OCI-M1 (cell line): Measurements from ENCODE around the gene TFB2M.
"Not testable (repeated sequence)": the region's sequence is repeated elsewhere in the genome, so short reads cannot be mapped to it uniquely, and the experiment has no call there.

Experiments
- DNase-seq: peaks from one replicate; lab custom pipeline; 2025; lab: John Stamatoyannopoulos, UW

Gene TFB2M

DNA sequence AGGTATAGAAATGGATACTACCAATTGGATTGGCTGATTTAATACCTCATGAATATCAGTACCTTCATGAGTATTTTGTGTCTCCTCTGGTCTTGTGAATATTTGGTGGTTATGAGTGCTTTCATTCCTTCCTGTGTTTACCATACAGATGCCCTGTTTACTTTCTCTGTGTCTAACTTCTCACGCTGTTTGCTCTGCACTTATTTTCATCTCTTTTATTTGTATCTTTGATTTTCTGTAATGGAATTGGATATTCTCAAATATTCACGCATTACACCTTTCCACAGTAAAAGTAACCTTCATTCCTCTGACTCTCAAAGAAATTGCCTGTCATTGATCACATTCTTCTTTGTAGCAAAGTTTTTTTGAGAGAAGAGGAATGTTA, 17.0 kb upstream of the TFB2M start:
- DNase-seq, result no peak

DNA sequence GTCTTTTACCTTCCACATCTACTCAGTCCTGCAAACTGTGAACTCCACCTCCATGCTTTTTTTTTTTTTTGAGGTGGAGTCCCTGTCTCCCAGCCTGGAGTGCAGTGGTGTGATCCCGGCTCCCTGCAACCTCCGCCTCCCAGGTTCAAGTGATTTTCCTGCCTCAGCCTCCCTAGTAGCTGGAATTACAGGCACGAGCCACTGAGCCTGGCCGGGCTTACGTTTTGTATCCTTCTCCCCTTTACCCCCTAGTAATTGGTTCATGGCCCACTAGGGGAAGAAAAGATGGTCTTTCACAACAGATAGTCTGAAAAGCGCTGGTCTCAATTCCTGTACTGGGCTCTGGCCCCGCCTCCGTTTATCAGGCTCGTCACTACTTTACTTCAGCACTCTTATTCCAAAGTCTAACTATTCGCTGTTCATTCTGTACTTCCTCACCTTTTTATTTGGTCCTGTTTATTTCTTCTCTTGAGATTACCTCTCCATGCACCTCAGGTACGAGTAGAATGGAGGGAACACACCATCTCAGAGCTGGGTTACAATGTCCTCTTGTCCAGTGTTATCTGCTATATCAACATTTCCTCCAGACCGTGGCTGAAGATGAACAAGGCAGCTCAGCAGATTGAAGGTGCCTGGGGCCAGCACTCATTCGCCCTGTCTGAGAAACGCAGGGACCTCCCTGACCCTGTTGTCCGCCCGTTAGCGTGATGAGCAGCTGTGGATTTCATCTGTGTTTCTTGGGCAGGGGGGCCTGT, 16.4 kb upstream of the TFB2M start:
- DNase-seq, result no peak

DNA sequence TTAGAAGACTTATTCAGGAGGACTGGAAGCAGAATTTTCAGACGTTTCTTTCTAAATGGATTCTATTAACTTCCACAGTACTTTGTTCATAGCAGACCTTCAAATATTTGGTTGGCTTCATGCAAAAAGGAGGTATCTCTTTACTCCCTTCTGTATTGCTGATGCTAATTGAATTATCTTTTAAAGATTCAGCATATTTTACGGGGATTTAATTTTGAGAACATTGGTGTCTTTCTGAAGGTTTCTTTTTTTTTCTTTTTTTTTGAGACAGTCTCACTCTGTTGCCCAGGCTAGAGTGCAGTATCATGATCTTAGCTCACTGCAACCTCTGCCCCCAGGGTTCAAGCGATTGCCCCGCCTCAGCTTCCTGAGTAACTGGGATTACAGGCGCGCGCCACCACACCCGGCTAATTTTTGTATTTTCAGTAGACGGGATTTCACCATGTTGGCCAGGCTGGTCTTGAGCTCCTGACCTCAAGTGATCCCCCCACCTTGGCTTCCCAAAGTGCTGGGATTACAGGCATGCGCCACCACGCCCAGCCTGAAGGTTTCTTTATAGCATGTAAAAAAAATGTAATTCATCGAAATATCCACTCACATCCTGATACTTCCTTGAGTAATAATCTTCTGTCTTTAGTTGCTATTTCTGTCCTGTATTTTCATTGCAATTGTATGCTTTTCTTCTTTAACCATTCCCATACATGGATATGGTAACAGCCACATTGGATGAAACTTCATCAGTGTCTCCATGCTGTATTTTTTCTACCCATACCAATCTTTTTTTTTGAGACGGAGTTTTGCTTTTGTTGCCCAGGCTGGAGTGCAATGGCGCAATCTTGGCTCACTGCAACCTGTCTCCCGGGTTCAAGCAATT, 14.7 kb upstream of the TFB2M start:
- peak; percentile 43 for DNase-seq

DNA sequence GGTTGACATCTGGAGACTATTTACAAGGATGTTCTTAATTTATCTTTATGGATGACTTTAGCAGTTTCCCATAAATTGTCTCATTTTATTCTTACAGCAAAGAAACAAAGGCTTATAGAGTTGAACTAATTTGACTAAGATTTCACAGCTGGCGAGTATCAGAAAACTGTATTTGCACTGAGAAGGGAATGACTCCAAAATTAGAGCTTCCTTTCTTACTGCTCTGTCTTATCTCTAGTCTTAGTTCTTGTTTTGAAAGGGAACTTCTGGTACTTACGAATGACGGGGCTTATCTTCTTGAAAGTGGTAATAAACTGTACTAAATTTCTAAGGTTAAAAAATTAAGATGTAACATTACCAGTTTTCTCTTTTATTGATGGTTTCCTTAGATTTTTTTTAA, 13.8 kb upstream of the TFB2M start:
- peak; percentile 86 for DNase-seq

DNA sequence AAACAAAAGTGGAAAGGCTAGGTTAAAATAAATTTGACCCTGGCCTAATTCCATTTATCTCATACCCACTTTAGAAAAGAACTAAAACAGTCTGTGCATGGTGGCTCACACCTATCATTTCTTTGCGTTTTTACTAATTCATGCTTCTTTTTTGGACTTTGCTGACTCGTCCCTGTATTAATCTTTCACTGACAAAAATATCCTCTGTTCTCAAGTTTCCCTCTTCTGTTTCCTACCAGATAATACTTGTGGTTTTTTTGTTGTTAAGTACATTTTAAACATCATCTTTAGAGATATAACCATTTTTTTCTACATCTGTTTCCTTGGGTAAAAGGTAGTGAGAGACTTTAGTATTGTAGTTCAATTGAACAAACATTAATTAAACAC, 11.7 kb upstream of the TFB2M start:
- peak; percentile 93 for DNase-seq

DNA sequence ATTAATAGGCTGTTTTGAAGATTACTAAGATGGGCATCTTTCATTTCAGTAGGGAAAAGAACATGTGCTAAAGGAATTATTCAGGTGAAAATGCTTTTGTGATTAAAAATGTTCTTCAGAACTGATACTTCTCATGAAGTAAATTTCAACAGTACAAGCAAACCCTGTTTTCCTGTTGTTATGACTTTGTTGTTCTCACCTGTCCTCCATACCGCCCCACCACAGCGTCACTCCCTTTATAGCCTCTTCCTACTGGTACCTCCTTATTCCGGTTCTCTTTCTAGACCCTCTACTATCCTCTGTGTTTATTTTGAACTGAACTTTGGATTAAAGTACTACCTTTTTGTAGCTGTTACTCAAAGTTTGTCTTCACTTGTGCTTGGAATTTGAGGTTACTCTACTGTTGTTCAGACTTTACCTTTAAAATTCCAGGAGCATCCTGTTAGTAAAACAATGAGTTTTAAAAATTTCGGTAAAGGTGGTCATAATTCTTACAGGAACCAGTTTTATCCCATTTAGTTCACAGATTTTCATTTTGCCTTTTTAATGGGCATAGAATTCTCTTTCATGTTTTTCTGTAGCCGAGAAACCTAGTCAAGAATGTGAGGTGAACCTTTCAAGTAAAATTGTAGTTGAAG, 11.1 kb upstream of the TFB2M start:
- peak; percentile 66 for DNase-seq

DNA sequence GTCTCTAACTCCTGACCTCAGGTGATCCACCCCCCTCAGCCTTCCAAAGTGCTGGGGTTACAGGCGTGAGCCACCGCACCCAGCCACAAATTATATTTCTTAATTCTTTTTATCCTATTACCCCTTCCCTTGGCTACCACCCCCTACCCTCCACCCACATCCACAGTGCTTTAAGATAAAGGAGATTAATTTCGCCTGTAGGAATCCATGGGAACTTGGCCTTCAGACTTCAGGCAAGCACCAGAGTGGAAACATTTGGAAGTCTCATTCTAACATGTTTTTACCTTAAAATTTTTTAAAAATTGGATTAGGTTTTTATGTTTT, 10.6 kb upstream of the TFB2M start:
- DNase-seq, result peak; percentile 66

DNA sequence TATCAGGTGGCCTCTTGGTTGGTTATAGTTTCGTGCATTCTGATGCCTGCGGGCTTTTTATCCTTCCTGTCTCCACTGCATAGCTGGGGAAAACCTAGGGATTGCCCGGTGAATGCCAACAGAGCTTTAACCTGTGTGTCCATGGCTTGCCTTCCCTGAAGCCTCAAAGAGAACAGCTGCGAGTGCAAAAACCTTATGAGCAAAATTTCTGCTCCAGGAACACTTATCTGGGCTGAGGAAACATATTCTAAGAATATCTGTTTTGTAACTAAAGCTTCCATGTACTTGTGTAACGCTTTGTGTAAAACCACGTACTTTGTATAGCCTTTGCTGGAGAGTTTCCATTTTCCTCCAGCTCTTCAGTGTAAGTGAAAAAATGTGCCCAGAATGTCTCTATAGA, 7.4 kb upstream of the TFB2M start:
- peak; percentile 65 for DNase-seq

DNA sequence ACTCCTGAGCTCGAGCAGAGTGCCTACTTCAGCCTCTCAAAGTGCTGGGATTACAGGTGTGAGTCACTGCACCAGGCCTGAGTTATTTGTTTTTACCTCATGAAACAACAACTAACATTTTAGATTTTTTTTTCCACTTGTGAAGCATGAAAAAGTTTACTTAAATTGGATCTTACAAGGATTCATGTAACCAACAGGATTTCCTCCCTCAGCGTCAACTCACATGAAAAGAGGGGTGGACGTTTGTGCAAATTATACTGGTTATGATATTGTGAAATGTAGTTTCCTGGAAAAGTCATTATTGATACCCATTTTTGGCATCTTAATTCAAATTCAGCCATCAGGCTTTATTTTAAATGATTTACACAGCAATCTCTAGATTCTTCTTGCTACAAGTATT, 6.7 kb upstream of the TFB2M start:
- peak; percentile 45 for DNase-seq

DNA sequence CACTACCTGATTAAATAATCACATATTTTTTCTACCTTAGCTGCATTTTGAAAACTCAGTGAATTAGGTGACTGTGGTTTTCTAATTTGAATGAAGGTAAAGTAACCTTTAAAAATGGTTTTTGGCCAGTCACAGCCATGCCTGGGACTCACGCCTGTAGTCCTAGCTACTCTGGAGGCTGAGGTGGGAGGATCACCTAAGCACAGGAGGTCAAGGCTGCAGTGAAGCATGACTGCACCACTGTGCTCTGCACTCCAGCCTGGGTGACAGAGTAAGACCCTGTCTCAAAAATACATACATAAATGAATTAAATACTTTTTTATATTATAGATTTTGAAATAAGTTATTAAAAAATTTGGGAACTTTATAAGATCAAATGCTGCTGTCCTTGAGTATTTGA, 5.9 kb upstream of the TFB2M start:
- no peak for DNase-seq

DNA sequence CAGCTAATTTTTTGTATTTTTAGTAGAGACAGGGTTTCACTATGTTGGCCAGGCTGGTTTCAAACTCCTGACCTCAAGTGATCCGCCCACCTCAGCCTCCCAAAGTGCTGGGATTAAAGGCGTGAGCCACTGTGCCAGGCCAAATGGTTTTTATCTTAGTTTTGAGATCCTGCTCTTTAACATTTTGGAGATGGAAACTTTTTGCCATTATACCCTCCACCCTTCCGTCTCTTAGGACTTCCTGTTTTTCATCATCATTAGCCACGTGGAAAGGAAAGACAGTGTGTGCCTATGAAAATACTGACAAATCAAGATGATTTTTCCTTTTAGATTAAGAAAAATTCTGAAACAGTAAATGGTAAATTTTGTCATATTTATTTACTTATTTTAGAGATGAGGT, 5.2 kb upstream of the TFB2M start:
- peak; percentile 79 for DNase-seq

DNA sequence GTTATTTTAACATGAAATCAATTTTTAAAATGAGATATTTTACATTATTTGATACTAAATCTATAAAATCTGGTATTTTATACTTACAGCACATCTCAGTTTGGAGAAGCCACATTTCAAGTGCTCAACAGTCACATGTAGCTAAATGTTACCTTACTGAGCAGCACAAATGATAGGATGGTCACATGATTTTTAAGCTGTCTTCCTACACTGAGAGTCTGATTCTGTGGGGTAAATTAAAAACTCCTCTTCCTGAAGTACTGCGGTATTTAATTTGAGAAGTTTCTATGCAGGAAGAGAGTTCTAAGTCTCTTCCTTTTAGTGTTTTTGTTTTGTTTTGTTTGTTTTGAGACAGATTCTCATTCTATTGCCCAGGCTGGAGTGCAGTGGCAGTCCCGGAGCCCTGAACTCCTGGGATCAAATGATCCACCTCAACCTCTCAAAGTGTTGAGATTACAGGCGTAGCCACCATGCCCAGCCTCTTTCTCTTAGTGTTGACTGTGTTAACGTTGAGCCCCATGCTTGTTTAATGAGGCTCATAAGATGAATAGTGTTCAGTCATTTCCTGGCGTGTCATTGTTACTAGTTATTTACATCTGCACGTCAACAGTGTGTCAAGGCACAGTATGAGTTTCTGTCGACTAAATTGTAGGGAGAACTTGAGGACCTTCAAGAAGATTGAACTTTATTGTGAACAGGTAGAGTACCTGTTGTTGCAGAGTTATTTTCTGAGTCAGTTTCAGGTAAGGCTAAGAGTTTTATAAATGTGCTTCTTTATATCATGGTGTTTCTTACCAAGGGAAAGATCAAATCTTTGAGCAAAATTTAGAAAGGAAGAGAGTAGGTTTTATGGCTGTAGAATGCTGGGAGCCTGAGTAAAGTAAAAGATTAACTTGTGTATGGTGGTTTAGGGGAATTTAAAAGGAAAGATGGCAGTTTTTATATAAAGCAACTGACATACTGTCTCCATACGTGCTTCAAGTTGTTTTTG, 3.5 kb upstream of the TFB2M start:
- peak; percentile 27 for DNase-seq

DNA sequence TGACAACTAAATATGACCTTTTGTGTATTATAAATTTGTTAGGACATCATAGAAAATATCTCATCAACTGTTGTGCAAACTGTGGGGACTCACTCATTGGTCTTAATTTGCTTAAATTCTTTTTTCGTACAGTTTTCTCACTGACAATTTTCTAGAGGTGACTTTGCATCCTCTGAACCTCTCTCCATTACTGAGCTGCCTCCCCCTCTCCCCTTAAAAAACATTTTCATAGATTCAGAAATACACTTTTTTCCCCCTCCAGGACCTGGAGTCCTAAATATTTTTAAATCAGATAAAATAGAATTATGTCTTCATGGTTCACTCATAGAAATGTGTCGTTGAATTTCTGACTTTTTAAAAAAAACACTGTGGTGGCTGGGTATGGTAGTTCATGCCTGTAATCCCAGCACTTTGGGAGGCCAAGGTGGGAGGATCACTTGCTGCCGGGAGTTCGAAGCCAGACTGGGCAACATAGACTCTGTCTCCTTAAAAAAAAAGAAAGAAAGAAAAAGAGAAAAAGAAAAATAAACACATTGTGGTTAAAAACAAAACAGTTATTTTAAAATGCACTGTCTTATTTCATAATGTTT, 1.7 kb upstream of the TFB2M start:
- DNase-seq, result peak; percentile 60

DNA sequence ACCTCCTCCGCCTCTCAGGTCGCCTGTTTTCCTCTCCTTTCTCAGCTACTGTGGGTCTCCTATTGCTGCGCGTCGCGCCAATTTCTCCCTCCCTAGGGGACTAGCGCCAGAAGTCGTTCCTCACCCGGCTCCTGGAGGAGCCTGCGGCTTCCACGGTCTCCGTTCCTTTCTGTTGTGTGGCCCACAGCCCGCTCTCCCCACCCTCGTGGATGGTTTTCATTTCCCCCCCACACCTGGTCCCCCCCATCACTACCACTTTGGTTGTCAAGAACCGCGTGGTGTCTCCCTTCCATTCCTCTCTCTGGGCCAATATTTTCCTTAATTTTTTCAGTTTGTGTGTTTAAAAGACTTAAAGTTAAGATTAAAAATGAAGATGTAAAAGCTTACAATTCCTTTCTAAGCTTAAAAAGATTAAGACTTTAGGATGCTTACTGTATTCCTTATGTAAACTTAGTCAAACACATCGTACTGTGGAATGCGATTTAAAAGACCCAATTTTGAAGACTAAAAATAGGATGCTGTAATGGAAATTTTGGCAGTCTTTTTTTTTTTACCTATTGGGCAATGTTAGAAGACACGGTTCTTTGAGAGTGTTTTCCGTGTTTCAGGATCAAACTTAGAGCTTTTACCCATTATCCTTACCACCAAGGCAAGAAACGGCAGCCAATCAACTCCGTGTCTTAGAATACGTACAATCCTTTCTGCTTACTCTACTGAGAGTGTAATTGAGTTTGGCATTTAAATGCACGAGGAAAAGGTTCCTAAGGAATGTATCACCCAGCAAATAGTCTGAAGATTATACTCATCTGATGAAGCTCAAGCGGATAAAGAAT, 968 bp upstream of the TFB2M start:
- DNase-seq, result peak; percentile 79

DNA sequence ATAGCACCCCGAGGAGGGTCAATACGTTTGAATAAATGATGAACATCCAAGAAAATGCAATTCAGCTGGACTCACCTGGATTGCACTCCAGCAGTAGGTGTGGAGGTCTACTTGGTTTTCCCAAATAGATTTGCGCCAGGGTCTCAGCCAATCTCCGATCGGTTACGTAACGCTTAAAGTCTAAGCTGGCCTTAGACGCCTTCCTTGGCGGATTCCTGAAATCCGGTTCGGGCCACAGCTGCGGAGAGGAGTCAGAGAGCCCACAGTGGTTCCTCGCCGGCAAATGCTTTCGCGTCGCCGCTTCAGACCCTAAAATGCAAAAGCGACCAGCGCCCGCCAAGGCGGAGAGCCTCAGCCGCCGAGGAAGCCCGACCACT, 322 bp downstream of the TFB2M start:
- DNase-seq, result no peak

DNA sequence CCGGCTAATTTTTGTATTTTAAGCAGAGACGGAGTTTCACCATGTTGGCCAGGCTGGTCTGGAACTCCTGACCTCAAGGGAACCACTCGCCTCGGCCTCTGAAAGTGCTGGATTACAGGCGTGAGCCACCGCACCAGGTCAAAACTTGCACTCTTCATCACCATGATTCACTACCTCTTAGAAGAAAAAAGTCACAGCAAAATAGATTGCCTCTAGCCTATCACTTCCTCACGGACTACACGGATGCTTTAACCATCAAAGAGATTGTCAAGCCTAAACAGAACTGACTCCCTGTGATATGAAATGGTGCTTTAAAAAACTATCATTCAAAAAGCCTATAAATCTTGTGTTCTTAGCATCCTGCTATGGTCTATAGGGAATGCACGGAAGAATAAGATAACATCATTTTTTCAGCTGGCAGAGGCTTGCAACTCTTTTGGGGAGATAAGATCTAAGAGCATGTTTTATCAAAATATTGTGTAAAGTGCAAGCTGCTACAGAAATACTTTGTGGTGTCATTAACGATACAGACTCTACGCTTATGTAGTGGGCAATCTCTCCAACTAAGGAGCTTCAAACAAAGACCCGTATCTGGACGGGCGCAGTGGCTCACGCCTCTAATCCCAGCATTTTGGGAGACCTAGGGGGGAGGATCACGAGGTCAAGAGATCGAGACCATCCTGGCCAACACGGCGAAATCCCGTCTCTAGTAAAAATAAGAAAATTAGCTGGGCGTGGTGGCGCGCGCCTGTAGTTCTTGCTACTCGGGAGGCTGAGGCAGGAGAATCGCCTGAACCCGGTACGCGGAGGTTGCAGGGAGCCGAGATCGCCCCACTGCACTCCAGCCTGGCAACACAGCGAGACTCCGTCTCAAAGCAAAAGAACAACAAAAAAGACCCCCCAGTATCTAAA, 966 bp downstream of the TFB2M start:
- DNase-seq, result no peak

DNA sequence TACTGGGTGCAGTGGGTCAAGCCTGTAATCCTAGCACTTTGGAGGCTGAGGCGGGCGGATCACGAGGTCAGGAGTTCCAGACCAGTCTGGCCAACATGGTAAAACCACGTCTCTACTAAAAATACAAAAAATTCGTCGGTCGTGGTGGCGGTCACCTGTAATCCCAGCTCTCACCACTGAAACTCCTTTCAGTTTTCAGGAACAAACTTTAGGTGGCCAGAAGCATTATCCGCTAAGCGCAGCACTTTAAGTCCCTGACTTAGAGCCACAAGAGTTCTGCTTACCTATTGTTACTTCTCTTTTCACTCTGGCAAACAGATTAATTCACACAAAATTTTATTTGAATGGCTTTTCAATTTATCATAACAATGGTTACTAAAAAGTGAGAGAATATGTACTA, 5.2 kb downstream of the TFB2M start:
- not testable (repeated sequence) for DNase-seq

DNA sequence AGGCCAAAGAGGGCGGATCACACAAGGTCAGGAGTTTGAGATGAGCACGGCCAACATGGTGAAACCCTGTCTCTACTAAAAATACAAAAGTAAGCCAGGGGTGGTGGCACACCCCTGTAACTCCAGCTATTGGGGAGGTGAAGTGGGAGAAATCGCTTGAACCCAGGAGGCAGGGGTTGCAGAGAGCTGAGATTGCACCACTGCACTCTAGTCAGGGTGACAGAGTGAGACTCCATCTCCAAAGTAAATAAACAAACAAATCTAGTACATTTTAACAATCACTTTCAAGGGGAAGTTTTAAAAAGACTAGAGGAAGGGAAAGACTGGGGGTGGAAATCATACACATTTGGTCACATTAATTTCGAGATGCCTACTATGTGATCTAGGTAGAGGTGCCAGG, 6.8 kb downstream of the TFB2M start:
- no peak for DNase-seq

DNA sequence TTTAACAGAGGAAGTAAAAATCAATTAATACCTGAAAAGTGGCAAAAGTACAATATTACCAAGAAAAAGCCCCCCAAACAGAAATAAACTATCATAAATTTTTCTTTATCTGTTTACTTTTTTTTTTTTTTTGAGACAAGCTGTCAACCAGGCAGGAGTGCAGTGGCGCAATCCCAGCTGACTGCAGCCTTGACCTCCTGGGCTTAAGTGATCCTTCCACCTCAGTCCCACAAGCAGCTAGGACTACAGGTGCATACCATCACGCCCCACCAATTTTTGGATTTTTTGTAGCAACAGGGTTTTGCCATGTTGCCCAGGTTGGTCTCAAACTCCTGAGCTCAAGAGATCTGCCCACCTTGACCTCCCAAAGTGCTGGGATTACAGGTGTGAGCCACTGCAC, 8.0 kb downstream of the TFB2M start:
- DNase-seq, result no peak

DNA sequence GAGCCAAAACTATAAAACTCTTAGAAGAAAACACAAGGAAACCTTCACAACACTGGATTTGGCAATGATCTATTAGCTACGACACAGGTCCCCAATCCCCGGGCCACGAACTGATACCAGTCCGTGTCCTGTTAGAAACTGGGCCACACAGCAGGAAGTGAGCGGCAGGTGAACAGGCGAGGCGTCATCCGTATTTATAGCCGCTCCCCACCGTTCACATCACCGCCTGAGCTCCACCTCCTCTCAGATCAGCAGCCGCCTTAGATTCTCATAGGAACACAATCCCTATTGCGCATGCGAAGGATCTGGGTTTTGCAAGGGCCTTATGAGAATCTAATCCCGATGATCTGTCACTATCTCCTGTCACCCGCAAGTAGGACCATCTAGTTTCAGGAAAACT, 11.9 kb downstream of the TFB2M start:
- no peak for DNase-seq
